GF-D8 (cell line): Measurements from ENCODE around the gene KCNN2.
"Not testable (repeated sequence)": the region's sequence is repeated elsewhere in the genome, so short reads cannot be mapped to it uniquely, and the experiment has no call there.

Experiments used
- DNase-seq: peaks from one replicate; lab custom pipeline; 2025; lab: John Stamatoyannopoulos, UW

Gene KCNN2

GRCh38 chr5:114419959-114420358 is 58.1 kb downstream of the KCNN2 start:
- DNase-seq, result no peak

- DNase-seq, result no peak
These were observed 65.3 kb downstream of the KCNN2 start for GRCh38 chr5:114427204-114427603.

- no peak for DNase-seq
These were observed 68.7 kb downstream of the KCNN2 start for GRCh38 chr5:114430532-114430931.

- not testable (repeated sequence) for DNase-seq
These were observed 70.8 kb downstream of the KCNN2 start for GRCh38 chr5:114432684-114433083.

GRCh38 chr5:114434396-114435219 is 72.7 kb downstream of the KCNN2 start:
- DNase-seq, result no peak

GRCh38 chr5:114435220-114435481 is 73.3 kb downstream of the KCNN2 start:
- DNase-seq, result no peak

GRCh38 chr5:114435885-114436299 is 74.0 kb downstream of the KCNN2 start:
- no peak for DNase-seq

- no peak for DNase-seq
These were observed 76.1 kb downstream of the KCNN2 start for GRCh38 chr5:114437936-114438335.

GRCh38 chr5:114438471-114438870 is 76.6 kb downstream of the KCNN2 start:
- DNase-seq, result no peak

GRCh38 chr5:114447084-114447773 is 85.4 kb downstream of the KCNN2 start:
- no peak for DNase-seq

- DNase-seq, result no peak
These were observed 86.6 kb downstream of the KCNN2 start for GRCh38 chr5:114448481-114448880.

GRCh38 chr5:114449860-114450421 is 88.1 kb downstream of the KCNN2 start:
- no peak for DNase-seq

GRCh38 chr5:114450437-114450836 is 88.6 kb downstream of the KCNN2 start:
- no peak for DNase-seq

- DNase-seq, result no peak
These were observed 96.9 kb downstream of the KCNN2 start for GRCh38 chr5:114458726-114459125.

GRCh38 chr5:114467171-114467570 is 105.3 kb downstream of the KCNN2 start:
- no peak for DNase-seq

- DNase-seq, result no peak
These were observed 105.9 kb downstream of the KCNN2 start for GRCh38 chr5:114467729-114468128.

- DNase-seq, result no peak
These were observed 107.5 kb downstream of the KCNN2 start for GRCh38 chr5:114469372-114469771.

GRCh38 chr5:114471529-114471928 is 109.7 kb downstream of the KCNN2 start:
- no peak for DNase-seq

GRCh38 chr5:114473541-114473940 is 111.7 kb downstream of the KCNN2 start:
- no peak for DNase-seq

GRCh38 chr5:114477816-114478334 is 116.0 kb downstream of the KCNN2 start:
- no peak for DNase-seq

GRCh38 chr5:114500756-114501155 is 138.9 kb downstream of the KCNN2 start:
- no peak for DNase-seq

GRCh38 chr5:114504560-114504959 is 142.7 kb downstream of the KCNN2 start:
- no peak for DNase-seq

GRCh38 chr5:114524221-114524620 is 162.4 kb downstream of the KCNN2 start:
- no peak for DNase-seq
